Measurements from ENCODE around the gene HSPA12A. TPM values are rescaled to one million over a fixed set of nuclear protein-coding genes. Genes with fewer than 3 reads are reported as not detected.
A peak's percentile ranks its signal among the peaks of the same experiment; 100 is the strongest.

The HSPA12A gene
- total and polyA plus RNA-seq, 5 experiments from 2014 or later = not detected

- Mint-ChIP-seq H3K4me1 (peaks cover 0 to 2% (median 0%) of the 10 kb centered on the region in 4 donors), H3K9me3 (peaks cover 0 to 2% (median 0%) of the 10 kb centered on the region in 9 donors), H3K4me3 (no peak overlapping the region), H3K36me3 (no peaks in the 10 kb centered on the region), H3K27me3 (peaks cover 20 to 80% (median 42%) of the 10 kb centered on the region in 5 donors), H3K27ac (no peak overlapping the region)
- POLR2A ChIA-PET = no interaction called here
- no peak for ATAC-seq
- DNase-seq = peak in 1 of 10 donors; percentile 14
Measured at GRCh38 chr10:116705498-116705897, 36.9 kb downstream of the HSPA12A start.

DNA sequence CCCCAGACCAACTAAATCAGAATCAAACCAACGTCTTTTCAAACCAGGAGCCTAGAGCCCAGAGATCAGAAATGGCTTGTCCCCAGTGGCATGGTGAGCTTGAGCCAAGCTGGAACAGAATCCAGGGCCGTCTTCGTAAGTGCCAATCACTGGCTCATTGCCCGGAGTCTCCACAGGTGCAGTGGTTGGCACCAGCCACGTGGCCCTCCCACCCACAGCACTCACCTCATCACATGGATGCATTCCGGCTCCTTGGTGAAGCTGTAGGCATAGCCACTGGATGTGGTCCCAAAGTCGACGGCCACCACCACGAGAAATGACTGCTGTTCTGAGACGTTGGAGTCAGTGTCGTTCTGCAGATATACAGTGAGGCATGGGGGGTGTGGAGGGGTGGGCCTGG lies 37.4 kb downstream of the HSPA12A start:
- no peak for ATAC-seq
- H3K4me1 Mint-ChIP-seq = peaks cover 0 to 2% (median 0%) of the 10 kb centered on the region in 4 donors
- H3K27me3 Mint-ChIP-seq = peaks cover 20 to 83% (median 42%) of the 10 kb centered on the region in 5 donors
- peak in 1 of 10 donors; percentile 46 for DNase-seq
- POLR2A ChIA-PET = no interaction called here
- H3K4me3 Mint-ChIP-seq = no peak overlapping the region
- H3K9me3 Mint-ChIP-seq = peaks cover 0 to 2% (median 0%) of the 10 kb centered on the region in 9 donors
- H3K27ac Mint-ChIP-seq = no peak overlapping the region
- no peaks in the 10 kb centered on the region for H3K36me3 Mint-ChIP-seq

GRCh38 chr10:116702165-116702564 lies 40.2 kb downstream of the HSPA12A start:
- ATAC-seq (no peak), DNase-seq (no peak)
- H3K27me3 Mint-ChIP-seq = peaks cover 24 to 85% (median 50%) of the 10 kb centered on the region in 5 donors
- peaks cover 0 to 2% (median 0%) of the 10 kb centered on the region in 9 donors for H3K9me3 Mint-ChIP-seq
- H3K4me1 Mint-ChIP-seq = peaks cover 0 to 2% (median 0%) of the 10 kb centered on the region in 4 donors
- H3K27ac Mint-ChIP-seq = no peak overlapping the region
- no peaks in the 10 kb centered on the region for H3K36me3 Mint-ChIP-seq
- POLR2A ChIA-PET = no interaction called here
- no peak overlapping the region for H3K4me3 Mint-ChIP-seq

- Mint-ChIP-seq H3K4me3 (no peak overlapping the region), H3K27ac (no peak overlapping the region), H3K36me3 (no peaks in the 10 kb centered on the region), H3K27me3 (peaks cover 28 to 80% (median 54%) of the 10 kb centered on the region in 5 donors), H3K9me3 (peaks cover 0 to 5% (median 0%) of the 10 kb centered on the region in 9 donors), H3K4me1 (peaks cover 0 to 4% (median 0%) of the 10 kb centered on the region in 4 donors)
- POLR2A ChIA-PET = no interaction called here
- ATAC-seq (no peak), DNase-seq (no peak)
Measured at GRCh38 chr10:116699471-116700150, 42.8 kb downstream of the HSPA12A start.

- Mint-ChIP-seq H3K9me3 (peaks cover 0 to 5% (median 0%) of the 10 kb centered on the region in 9 donors), H3K36me3 (no peaks in the 10 kb centered on the region), H3K4me1 (peaks cover 0 to 4% (median 0%) of the 10 kb centered on the region in 4 donors), H3K4me3 (no peak overlapping the region), H3K27ac (no peak overlapping the region), H3K27me3 (peaks cover 28 to 83% (median 55%) of the 10 kb centered on the region in 5 donors)
- ATAC-seq (no peak), DNase-seq (no peak)
- POLR2A ChIA-PET = interaction anchor here (0.6 kb wide), 1 partner anchor 509 kb away, joined by 3 read pairs; no protein-coding TSS in a partner anchor
Measured at GRCh38 chr10:116699049-116699448, 43.3 kb downstream of the HSPA12A start.

DNA sequence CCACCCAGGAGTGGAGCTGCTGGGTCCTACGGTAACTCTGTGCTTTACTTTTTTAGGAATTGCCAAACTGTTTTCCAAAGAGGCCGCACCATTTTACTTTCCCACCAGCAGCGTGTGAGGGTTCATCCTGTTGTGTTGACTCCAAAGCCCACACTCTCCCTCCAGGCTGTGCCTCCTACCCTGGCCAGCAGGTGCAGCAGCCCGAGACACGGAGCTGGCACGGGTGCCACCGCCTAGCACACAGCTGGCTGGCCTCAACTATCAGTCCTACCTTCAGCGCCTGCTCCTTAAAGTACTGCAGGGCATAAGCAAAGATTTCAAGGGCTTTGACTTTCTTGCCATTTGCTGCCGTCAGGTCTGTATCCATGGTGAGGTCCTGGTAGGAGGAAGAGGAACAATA lies 44.0 kb downstream of the HSPA12A start:
- POLR2A ChIA-PET = interaction anchor here (0.6 kb wide), 1 partner anchor 510 kb away, joined by 3 read pairs; no protein-coding TSS in a partner anchor
- DNase-seq = no peak
- peaks cover 0 to 5% (median 0%) of the 10 kb centered on the region in 9 donors for H3K9me3 Mint-ChIP-seq
- no peak overlapping the region for H3K27ac Mint-ChIP-seq
- H3K36me3 Mint-ChIP-seq = no peaks in the 10 kb centered on the region
- H3K4me3 Mint-ChIP-seq = no peak overlapping the region
- no peak for ATAC-seq
- H3K4me1 Mint-ChIP-seq = peaks cover 0 to 4% (median 0%) of the 10 kb centered on the region in 4 donors
- H3K27me3 Mint-ChIP-seq = peaks cover 28 to 80% (median 55%) of the 10 kb centered on the region in 5 donors

DNA sequence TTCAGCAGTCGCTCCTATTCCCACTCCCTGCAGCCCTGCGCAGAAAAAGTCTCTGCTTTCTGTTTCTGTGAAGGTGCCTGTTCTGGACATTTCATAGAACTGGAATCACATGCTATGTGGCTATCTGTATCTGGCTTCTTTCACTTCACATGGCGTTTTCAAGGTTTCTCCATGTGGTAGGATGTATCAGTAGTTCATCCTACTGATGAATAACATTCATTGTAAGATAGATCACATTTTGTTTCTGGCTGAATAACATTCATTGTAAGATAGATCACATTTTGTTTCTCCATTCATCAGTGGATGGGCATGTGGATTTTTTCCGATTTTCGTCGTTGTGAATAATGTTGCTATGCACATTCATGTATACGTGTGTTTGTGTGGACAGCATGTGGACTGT lies 44.5 kb downstream of the HSPA12A start:
- Mint-ChIP-seq H3K36me3 (no peaks in the 10 kb centered on the region), H3K27ac (no peak overlapping the region), H3K27me3 (peaks cover 23 to 76% (median 52%) of the 10 kb centered on the region in 5 donors), H3K4me1 (peaks cover 0 to 4% (median 0%) of the 10 kb centered on the region in 4 donors), H3K9me3 (peaks cover 0 to 5% (median 0%) of the 10 kb centered on the region in 9 donors), H3K4me3 (no peak overlapping the region)
- DNase-seq (no peak), ATAC-seq (no peak)
- POLR2A ChIA-PET = no interaction called here

- POLR2A ChIA-PET = no interaction called here
- Mint-ChIP-seq H3K9me3 (peaks cover 0 to 5% (median 0%) of the 10 kb centered on the region in 9 donors), H3K4me1 (peaks cover 0 to 4% (median 0%) of the 10 kb centered on the region in 4 donors), H3K4me3 (no peak overlapping the region), H3K36me3 (no peaks in the 10 kb centered on the region), H3K27ac (no peak overlapping the region), H3K27me3 (peaks cover 20 to 76% (median 52%) of the 10 kb centered on the region in 5 donors)
- ATAC-seq (no peak), DNase-seq (no peak)
Measured at GRCh38 chr10:116696919-116697318, 45.4 kb downstream of the HSPA12A start.

- no peak for DNase-seq
- H3K27me3 Mint-ChIP-seq = peaks cover 19 to 85% (median 56%) of the 10 kb centered on the region in 5 donors
- POLR2A ChIA-PET = no interaction called here
- no peak overlapping the region for H3K4me3 Mint-ChIP-seq
- peaks cover 0 to 3% (median 0%) of the 10 kb centered on the region in 4 donors for H3K4me1 Mint-ChIP-seq
- H3K36me3 Mint-ChIP-seq = no peaks in the 10 kb centered on the region
- peaks cover 0 to 4% (median 0%) of the 10 kb centered on the region in 9 donors for H3K9me3 Mint-ChIP-seq
- no peak for ATAC-seq
- H3K27ac Mint-ChIP-seq = no peak overlapping the region
Measured at GRCh38 chr10:116694927-116695268, 47.5 kb downstream of the HSPA12A start.

DNA sequence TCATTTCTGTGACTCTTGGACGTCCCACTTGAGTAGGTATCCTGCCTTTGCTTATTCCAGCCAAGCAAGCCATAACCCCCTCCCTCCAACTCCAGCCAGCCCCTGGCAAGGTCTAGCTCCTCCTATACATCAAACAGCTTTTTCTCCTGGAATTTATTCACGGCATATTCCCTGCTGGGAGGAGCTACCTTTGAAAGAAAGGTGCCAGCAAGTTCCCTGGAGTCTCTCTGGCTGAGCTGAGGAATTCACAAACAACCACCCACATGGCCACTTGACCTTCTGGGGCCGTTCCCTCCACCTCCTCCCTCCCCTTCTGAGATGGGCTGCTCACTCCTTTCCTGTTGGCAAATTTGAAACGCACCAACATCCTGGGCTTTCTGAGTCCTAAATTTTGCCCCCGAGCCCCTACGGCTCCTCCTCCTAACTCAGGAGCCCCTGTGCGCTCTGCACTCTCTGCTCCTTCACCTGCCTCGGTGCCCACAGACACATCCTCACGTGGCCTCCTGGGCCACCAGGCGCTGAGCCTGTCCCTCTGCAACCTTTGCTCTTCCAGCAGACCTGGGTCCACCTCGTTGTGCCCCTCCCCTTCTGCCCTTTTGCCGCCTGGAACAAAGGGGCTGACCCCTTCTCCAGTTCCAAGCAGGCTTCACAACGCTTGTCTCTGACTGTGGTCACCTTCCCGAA lies 48.0 kb downstream of the HSPA12A start:
- peaks cover 19 to 89% (median 58%) of the 10 kb centered on the region in 5 donors for H3K27me3 Mint-ChIP-seq
- peaks cover 0 to 3% (median 0%) of the 10 kb centered on the region in 4 donors for H3K4me1 Mint-ChIP-seq

DNA sequence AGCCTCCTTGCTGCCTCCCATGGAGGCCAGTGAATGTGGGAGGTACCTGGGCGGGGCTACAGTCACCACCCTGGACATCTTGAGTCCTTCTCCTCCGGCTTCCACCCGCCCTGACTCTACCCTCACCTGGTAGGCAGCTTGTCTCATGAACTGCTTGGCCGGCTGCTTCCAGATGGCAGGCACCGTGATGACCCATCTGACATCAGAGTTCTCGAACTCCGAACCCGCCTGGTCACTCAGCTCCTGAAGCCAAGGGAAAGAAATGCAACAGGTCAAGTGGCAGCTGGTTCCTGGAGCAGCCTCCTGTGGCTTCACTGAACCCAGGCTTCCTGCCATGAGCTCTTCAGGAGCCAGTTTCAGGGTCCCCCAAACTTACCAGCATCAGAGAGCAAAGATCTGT lies 50.1 kb downstream of the HSPA12A start:
- no peak for ATAC-seq
- peaks cover 0 to 4% (median 0%) of the 10 kb centered on the region in 9 donors for H3K9me3 Mint-ChIP-seq
- no peak overlapping the region for H3K4me3 Mint-ChIP-seq
- H3K4me1 Mint-ChIP-seq = peaks cover 0 to 4% (median 0%) of the 10 kb centered on the region in 4 donors
- POLR2A ChIA-PET = no interaction called here
- no peaks in the 10 kb centered on the region for H3K36me3 Mint-ChIP-seq
- no peak overlapping the region for H3K27ac Mint-ChIP-seq
- H3K27me3 Mint-ChIP-seq = peaks cover 19 to 89% (median 52%) of the 10 kb centered on the region in 5 donors
- DNase-seq = no peak

More for the DNA sequence above, 48.0 kb downstream of the HSPA12A start:
- POLR2A ChIA-PET = no interaction called here
- Mint-ChIP-seq H3K9me3 (peaks cover 0 to 4% (median 0%) of the 10 kb centered on the region in 9 donors), H3K27ac (peak overlapping the region in 1 of 10 donors; percentile 45), H3K4me3 (no peak overlapping the region), H3K36me3 (no peaks in the 10 kb centered on the region)
- ATAC-seq (no peak), DNase-seq (no peak)

DNA sequence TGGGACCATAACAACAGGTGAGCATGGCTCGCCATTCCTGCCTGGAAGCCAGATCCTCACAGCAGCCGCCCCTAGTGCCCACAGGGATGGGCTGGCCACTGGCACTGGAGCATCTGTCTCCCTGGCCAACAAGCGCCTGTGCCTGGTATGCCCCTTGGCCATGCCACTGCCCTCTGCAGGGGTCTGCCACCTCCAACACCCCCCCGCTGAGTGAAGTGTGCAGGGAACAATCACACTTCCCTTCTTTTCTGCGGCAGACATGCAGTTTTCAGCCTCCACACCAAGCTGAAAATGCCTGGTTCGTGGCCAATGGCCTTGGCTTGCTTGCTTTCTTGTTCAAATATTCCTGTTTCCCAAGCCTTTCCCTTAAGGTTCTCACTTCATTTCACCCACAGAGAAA lies 50.7 kb downstream of the HSPA12A start:
- Mint-ChIP-seq H3K4me1 (peaks cover 0 to 4% (median 0%) of the 10 kb centered on the region in 4 donors), H3K27ac (no peak overlapping the region), H3K36me3 (no peaks in the 10 kb centered on the region), H3K27me3 (peaks cover 14 to 89% (median 51%) of the 10 kb centered on the region in 5 donors), H3K9me3 (peaks cover 0 to 4% (median 0%) of the 10 kb centered on the region in 9 donors), H3K4me3 (no peak overlapping the region)
- POLR2A ChIA-PET = no interaction called here
- ATAC-seq = no peak
- DNase-seq = no peak
